Measurements from ENCODE around the gene INO80B. TPM values are rescaled to one million over a fixed set of nuclear protein-coding genes. Genes with fewer than 3 reads are reported as not detected.

The INO80B gene
- total and polyA plus RNA-seq, 9 of the 15 experiments (the other 6 are each of a cell fraction or from before 2014, with no cell fraction given) = 0.41 to 22.6 (median 9.0) TPM

DNA sequence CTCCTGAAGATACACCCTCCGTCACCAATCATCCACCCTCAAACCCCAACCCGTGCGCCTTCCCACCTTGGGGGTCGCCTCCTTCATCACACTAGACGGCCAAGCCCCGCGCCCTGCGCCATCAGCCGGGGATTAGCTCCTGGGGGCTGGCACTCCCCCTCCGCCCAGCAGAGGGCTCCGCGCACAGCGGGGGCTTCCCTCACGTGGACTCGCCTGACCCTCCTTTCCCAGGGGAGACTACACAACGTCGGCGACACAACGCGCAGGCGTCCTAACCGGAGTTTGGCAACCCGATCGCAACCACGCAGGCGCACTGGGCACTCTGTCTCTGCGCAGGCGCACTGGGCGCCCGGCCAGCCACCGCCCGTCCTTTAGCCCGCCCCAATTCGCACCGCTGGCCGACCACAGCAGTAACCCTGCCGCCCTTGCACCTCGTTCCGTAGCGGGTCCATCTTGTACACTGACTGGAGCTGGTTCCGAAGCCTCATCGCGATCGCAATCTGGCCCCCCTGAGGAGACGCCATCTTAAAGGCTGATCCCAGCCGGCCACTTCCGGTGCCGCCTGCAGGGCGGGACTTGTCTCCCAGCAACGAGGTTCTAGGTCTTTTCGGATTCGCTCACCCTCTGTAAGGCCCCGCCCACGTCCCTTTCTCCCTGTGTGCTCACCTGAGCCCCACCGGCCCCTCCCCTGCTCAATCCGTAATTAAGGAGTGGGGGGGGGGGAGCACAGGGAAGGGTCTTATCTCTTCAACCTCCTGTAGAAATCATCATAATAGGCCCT, 52.4 kb downstream of the INO80B start, which contains the start of gene PCGF1 (continued):
- TF ChIP-seq, protein P1, sequence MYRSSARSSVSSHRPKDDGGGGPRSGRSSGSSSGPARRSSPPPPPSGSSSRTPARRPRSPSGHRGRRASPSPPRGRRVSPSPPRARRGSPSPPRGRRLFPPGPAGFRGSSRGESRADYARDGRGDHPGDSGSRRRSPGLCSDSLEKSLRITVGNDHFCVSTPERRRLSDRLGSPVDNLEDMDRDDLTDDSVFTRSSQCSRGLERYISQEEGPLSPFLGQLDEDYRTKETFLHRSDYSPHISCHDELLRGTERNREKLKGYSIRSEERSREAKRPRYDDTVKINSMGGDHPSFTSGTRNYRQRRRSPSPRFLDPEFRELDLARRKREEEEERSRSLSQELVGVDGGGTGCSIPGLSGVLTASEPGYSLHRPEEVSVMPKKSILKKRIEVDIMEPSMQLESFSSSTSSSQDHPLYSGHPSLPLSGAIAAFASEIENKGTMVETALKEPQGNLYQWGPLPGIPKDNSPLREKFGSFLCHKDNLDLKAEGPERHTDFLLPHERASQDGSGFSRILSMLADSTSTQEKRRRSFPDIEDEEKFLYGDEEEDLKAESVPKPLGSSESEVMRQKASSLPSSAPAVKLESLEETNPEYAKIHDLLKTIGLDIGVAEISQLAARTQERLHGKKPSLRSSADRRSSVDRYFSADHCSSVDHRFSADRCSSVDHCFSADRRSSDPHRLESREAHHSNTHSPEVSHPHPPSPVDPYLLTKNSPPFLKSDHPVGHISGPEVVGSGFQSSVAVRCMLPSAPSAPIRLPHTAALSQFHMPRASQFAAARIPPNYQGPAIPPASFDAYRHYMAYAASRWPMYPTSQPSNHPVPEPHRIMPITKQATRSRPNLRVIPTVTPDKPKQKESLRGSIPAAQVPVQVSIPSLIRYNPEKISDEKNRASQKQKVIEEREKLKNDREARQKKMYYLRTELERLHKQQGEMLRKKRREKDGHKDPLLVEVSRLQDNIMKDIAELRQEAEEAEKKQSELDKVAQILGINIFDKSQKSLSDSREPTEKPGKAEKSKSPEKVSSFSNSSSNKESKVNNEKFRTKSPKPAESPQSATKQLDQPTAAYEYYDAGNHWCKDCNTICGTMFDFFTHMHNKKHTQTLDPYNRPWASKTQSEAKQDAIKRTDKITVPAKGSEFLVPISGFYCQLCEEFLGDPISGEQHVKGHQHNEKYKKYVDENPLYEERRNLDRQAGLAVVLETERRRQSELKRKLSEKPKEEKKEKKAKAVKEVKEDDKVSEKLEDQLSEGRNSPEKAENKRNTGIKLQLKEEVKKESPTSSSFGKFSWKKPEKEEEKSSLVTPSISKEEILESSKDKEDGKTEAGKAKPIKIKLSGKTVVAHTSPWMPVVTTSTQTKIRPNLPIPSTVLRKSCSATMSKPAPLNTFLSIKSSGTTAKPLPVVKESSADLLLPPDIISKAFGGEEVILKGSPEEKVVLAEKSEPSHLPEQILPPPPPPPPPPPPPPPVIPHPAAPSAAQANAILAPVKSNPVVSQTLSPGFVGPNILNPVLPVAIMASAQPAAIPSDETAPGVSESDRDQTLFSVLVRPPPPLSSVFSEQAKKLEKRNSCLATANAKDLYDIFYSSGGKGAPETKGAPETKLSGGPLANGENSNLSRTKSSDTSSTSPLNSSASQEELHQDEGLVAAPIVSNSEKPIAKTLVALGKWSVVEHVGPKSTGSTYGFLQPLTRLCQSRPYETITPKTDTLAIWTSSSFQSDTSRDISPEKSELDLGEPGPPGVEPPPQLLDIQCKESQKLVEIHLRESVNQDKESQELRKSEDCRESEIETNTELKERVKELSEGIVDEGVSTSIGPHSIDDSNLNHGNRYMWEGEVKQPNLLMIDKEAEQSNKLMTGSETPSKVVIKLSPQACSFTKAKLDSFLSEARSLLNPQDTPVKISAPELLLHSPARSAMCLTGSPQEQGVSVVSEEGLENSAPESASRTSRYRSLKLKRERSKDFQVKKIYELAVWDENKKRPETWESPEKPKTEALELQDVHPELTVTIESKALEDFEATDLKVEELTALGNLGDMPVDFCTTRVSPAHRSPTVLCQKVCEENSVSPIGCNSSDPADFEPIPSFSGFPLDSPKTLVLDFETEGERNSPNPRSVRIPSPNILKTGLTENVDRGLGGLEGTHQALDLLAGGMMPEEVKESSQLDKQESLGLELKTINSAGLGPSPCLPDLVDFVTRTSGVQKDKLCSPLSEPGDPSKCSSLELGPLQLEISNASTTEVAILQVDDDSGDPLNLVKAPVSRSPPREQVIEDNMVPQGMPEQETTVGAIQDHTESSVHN (IDR thresholded peaks at IDR 0.05; ENCODE audit: borderline replicate concordance in 1 of 2, low read depth in 1 of 2) = no peak
- TF ChIP-seq, protein P2, sequence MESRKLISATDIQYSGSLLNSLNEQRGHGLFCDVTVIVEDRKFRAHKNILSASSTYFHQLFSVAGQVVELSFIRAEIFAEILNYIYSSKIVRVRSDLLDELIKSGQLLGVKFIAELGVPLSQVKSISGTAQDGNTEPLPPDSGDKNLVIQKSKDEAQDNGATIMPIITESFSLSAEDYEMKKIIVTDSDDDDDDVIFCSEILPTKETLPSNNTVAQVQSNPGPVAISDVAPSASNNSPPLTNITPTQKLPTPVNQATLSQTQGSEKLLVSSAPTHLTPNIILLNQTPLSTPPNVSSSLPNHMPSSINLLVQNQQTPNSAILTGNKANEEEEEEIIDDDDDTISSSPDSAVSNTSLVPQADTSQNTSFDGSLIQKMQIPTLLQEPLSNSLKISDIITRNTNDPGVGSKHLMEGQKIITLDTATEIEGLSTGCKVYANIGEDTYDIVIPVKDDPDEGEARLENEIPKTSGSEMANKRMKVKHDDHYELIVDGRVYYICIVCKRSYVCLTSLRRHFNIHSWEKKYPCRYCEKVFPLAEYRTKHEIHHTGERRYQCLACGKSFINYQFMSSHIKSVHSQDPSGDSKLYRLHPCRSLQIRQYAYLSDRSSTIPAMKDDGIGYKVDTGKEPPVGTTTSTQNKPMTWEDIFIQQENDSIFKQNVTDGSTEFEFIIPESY (CRISPR knock-in tag; IDR thresholded peaks at IDR 0.05) = no peak
- TF ChIP-seq LCOR (CRISPR knock-in tag; IDR thresholded peaks at IDR 0.05) = peak; percentile 80
- 0 out of 2 replicates have a peak, but pooled peaks have one; percentile 2 for TF ChIP-seq NFE2 (IDR thresholded peaks at IDR 0.05; ENCODE audit: low read depth)
- TF ChIP-seq, protein P3, sequence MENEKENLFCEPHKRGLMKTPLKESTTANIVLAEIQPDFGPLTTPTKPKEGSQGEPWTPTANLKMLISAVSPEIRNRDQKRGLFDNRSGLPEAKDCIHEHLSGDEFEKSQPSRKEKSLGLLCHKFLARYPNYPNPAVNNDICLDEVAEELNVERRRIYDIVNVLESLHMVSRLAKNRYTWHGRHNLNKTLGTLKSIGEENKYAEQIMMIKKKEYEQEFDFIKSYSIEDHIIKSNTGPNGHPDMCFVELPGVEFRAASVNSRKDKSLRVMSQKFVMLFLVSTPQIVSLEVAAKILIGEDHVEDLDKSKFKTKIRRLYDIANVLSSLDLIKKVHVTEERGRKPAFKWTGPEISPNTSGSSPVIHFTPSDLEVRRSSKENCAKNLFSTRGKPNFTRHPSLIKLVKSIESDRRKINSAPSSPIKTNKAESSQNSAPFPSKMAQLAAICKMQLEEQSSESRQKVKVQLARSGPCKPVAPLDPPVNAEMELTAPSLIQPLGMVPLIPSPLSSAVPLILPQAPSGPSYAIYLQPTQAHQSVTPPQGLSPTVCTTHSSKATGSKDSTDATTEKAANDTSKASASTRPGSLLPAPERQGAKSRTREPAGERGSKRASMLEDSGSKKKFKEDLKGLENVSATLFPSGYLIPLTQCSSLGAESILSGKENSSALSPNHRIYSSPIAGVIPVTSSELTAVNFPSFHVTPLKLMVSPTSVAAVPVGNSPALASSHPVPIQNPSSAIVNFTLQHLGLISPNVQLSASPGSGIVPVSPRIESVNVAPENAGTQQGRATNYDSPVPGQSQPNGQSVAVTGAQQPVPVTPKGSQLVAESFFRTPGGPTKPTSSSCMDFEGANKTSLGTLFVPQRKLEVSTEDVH (IDR thresholded peaks at IDR 0.05; ENCODE audit: low read depth, partially characterized antibody) = no peak
- no peak for TF ChIP-seq BACH1 (tag; IDR thresholded peaks at IDR 0.05)

Measured in K562 (cell line).